ENCODE results near the gene PODN.

PODN gene

DNA sequence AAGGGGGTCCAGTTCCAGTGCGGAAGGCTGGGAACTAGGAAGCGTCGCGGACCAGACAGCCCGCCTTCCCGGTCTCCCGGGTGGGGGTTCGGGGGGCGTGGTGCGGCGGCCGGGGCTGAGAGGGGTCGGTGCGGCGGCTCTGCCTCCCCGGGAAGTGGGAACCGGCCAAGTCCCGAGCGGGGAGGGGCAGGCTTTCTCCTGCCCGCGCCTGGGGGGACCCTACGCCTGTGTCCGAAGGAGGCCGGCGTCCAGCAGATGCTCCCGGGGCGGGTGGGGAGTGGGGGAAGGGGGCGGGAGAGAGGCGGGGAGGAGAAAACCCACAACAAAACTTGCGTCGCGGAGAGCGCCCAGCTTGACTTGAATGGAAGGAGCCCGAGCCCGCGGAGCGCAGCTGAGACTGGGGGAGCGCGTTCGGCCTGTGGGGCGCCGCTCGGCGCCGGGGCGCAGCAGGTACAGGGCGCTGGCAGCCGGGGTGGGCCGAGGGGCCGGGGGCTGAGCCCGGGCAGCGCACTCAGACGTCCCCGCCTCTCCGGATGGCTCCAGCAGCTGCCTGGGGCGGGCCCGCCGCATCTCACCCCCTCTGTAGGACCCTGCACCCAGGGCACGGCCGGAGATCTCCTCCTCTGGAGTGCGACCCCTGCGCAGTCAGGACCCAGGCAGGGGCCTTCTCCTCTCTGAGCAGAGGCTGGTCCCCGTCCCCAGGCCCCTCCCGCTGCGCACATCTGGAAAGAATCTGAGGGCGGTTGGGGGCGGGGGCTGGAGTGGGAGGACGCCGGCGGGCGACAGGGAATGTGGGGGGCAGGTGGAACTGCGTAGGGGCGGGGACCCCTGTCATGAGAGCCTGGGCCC, at the start of gene PODN:
TSS of gene PODN (plus strand) at position 355 of the 849 bp plus-strand sequence. CDS start 7,643 bp downstream, outside the sequence.
- no peak for DNase-seq

DNA sequence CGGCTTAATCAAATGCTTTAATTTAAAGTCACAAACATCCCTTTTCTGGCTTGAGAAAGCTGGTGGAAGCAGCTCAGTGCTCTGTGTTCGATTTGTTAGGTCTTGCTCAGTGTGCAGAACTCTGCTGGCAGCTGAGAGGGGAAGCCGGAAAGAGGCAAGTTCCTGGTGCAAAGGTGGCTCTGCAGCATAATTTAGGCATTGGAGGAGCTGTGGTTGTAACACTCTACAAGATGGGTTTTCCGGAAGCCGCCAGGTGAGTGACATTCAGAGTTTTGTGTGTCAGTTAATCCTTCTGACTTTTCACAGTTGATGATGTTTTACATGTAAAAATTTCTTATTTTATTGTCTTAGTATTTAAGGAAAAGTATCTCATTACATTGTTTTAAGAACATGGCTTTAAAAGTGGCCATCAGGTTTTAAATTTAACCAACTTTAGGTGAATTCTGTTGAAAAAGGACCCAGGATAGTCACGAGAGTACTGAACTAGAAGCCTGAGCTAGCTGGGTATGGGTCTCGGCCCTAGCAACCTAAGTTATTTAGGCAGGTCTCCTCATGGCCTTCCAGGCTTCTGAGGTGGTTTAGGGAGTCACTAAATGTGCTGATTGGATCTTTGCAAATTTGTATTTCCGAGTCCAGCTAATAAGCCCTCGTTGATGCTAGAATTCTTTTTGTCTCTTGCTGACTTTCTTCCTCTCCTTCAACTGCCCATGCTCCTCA, 47.1 kb upstream of the PODN start:
- DNase-seq, result peak; percentile 94

GRCh38 chr1:53015508-53015860, 46.5 kb upstream of the PODN start:
- DNase-seq, result no peak

DNA sequence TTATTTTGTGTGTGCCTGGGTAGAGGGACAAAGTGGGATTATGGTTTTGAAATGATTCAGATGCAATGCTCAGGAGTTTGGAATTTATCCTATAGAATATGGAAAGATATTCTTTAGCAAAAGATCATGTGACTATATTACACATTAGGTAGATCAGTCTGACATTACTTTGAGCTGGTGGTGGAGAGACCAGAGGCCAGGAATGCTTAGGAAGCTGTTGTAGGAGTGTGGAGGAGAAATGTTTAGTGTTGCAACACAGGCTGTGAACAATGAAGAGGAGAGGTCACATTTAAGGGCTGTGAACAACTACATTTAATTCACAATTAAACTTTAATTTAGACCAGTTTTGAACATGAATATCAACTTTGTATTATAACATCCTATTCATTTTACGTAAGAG, 45.3 kb upstream of the PODN start:
- DNase-seq, result no peak

DNA sequence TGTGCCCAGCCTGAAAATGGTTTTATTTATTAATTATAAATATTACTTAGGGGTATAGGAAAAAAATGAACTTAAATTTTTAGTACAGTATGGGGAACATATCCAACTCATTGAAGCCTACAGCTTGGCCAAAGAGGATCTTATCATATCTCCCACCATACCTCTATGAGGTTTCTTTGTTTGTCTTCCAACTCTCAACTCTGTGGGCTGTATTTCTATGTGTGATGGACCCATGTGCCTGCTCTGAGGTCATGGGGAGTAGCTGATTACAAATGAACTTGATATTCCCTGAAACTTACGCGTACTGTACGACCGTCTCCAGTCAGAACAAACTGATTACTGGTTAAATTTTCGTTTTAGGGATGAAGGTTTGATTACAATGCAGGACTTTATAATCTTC, 41.4 kb upstream of the PODN start:
- no peak for DNase-seq

DNA sequence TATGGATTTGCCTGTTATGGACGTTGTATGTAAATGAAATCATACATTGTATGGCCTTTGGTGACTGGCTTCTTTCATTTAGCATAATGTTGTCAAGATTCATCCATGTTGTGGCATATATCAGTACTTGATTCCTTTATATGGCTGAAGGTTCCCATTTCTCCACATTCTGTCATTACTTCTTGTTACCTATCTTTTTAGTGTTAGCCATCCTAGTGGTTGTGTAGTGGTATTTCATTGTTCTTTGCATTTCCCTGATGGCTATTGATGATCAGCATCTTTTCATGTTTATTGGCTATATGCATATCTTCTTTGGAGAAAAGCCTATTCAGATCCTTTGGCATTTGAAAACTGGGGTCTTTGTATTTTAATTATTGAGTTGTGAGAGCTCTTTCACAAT, 39.8 kb upstream of the PODN start:
- no peak for DNase-seq

- DNase-seq, result no peak
Measured at GRCh38 chr1:53023546-53023945, 38.5 kb upstream of the PODN start.

DNA sequence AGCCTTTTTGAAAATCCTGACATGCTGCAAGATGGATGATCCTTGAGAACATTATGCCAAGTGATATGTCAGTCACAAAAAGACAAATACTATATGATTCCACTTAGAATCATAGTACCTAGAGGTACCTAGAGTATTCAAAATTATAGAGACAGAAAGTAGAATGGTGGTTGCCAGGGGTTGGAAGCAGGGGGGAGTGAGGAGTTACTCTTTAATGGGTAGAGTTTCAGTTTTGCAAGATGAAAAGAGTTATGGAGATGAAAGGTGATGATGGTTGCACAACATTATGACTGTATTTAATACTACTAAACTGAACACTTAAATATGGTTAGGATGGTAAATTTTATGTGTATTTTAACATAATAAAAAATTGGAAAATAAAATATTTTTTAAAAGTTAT, 37.9 kb upstream of the PODN start:
- no peak for DNase-seq

- DNase-seq, result no peak
Measured at GRCh38 chr1:53025034-53025768, 36.8 kb upstream of the PODN start.

GRCh38 chr1:53025769-53026112, 36.3 kb upstream of the PODN start:
- no peak for DNase-seq

- no peak for DNase-seq
Measured at GRCh38 chr1:53026254-53026653, 35.8 kb upstream of the PODN start.

GRCh38 chr1:53031732-53032131, 30.3 kb upstream of the PODN start:
- DNase-seq, result no peak

GRCh38 chr1:53037159-53037558, 24.9 kb upstream of the PODN start:
- DNase-seq, result no peak

- DNase-seq, result no peak
Measured at GRCh38 chr1:53038566-53038965, 23.4 kb upstream of the PODN start.

DNA sequence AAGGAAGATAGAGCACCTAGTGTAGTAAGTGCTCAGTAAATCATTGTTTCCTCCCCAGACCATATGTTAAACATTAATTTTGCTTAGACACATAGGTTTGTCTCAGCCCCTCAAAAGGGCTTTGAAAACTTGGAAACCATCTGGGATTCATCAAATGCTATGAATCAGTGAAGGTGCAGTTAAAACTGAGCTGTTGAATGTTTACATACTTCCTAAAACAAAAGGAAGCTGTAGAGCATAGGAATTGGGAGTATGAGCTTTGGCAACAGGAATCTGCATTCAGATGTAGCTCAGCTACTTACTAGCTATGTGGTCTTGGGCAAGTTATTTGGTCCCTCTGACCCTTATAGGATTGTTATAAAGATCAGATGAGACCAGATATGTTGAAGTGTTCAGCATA, 18.7 kb upstream of the PODN start:
- no peak for DNase-seq

DNA sequence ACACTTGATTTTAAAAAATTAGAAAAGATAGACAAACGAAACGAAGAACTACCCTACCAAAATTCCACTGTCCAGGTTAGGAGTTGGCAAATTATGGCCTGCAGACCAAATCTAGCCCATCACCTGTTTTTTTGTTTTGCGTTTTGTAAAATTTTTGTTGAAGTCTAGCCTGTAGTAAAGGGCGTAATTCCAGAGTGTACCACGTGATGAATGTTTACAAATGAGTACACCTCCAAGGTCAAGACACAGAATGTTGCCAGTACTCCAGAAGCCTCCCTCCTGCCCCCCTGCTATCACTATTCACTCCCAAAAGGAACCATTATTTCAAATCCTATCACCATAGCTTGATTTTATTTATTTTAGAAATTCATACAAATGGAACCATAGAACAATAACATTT, 17.1 kb upstream of the PODN start:
- no peak for DNase-seq

- DNase-seq, result no peak
Measured at GRCh38 chr1:53046930-53047329, 15.1 kb upstream of the PODN start.

DNA sequence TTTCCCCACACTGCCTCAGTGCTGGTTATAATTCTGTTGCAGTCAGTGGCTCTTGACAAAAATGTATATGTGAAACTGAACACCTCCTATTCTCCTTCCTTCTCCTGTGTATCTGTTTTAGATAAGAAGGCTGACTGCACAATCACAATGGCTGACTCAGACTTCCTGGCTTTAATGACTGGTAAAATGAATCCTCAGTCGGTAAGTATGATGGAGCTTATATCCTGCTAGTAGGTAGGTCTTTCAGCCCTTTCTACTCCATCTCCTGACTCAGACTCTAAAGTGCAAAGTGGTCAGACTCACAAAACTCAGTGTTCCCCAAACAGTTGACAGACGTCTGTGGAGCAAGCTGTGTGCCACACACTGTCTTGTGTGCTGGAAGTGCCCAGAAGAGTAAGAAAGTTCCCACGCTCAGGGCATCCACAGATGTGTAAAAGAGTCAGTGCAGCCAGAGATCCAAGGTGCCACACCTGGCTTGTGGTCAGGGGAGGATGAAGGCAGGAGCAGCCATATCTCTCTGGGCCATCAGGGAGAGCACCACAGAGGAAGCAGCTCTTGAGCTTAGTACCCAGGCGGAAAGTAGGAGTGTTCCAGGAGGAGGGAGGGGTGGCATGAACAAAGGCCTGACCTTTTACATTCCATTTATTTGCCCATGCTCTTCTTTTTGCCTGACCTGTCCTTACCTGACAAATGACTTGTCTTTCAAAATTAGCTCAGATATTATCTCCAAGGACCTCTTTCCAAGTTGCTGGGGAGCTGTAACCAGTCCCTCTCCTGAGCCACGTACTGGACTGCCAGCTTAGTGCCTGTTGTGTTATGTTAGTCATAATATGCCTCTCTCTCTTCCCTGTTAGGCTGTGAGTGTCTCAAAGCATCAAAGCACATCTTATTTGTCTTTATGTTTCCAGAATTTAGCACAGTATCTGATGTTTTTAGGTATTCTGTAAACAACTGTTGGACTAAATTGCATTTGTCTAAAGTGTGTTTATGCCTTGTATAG, 14.0 kb upstream of the PODN start:
- peak; percentile 36 for DNase-seq

- no peak for DNase-seq
Measured at GRCh38 chr1:53048960-53049573, 12.9 kb upstream of the PODN start.

- no peak for DNase-seq
Measured at GRCh38 chr1:53049574-53049967, 12.4 kb upstream of the PODN start.

DNA sequence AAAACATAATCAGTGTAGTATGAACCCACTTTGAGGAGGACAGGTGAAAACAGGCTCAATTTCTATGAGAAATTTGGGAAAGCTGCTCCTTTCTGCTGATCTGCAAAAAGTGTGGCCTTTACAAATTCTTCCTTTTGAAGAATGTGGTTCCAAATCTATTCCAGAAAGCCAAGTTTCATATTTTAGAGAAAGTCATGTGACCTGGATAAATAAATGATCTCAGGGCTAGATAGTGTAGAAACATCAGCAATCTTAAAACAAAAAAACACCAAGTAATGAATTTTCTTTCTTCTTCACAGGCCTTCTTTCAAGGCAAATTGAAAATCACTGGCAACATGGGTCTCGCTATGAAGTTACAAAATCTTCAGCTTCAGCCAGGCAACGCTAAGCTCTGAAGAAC, 11.7 kb upstream of the PODN start:
- DNase-seq, result no peak

DNA sequence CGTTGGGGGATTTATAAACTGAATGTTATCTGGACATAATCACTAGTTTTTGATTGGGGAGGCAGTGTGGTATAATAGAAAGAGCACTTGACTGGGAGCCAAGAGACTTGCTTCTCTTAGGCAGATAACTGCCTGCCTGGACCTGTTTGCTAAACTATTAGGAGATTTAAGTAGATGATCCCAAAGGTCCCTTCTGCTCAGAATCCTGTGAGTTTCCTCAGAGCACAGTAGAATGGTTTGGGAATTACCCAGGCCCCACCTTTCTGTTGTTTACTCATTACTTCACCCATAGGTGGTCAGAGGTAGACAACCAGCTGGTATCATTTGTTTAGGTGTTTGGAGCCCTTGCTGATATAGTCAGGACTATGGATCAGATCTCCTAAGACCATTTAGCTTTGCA, 10.3 kb upstream of the PODN start:
- no peak for DNase-seq
